Astrocyte of the cerebellum (primary cell): ENCODE results near the gene EPG5.
"Not testable (repeated sequence)": the region's sequence is repeated elsewhere in the genome, so short reads cannot be mapped to it uniquely, and the experiment has no call there.

Experiments
- DNase-seq: peaks from one replicate; pipeline ENCODE4 v3.0.0-alpha.2; 2011; ENCODE audit warnings: low read depth
- H3K4me3 ChIP-seq: 2 replicates; pipeline ENCODE4 v1.5.1; 2011; ENCODE audit warnings: mild to moderate bottlenecking, low read depth, low read length, moderate library complexity
- CTCF ChIP-seq: IDR thresholded peaks from 2 replicates; pipeline ENCODE4 v1.5.1; 2012; ENCODE audit warnings: low read length, low read depth, moderate library complexity, mild to moderate bottlenecking; ENCODE audit errors: missing control alignments
- in situ Hi-C: cut with HindIII; loops from 2 replicates; pipeline ENCODE4 v1.10.0; 2017; ENCODE audit warnings: low sequenced_read_pairs

Gene EPG5

DNA sequence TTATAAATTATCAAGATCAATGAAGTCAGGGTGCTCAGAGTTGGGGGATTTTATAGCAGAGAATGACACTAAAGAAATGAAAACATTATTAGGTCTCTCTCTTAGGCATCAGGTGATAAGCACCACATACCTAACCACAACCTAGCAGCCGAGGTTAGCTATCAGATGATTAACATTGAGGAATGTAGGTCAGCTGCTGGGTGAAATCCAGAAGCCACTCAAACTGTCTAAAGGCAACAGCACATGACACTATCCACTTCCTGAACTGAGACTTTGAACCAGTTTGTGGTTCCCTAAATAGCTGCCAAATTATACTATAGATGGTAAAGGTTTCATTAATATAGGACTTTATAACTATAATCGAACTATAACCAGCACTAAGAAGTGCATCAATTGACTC, 4.7 kb downstream of the EPG5 start:
- DNase-seq = peak; percentile 45
- TF ChIP-seq CTCF = no peak
- no peak overlapping the region for H3K4me3 ChIP-seq
- in situ Hi-C loops = loop anchor here (5.0 kb wide), 2 partner anchors 45 to 95 kb away; no protein-coding TSS in a partner anchor

- H3K4me3 ChIP-seq, DNase-seq, in situ Hi-C loops: not testable (repeated sequence)
These were observed 7.6 kb downstream of the EPG5 start for GRCh38 chr18:45959484-45959883.

GRCh38 chr18:45958730-45959129, 8.4 kb downstream of the EPG5 start:
- no peak for TF ChIP-seq CTCF
- H3K4me3 ChIP-seq = no peak overlapping the region
- in situ Hi-C loops = no loop called here
- no peak for DNase-seq

- TF ChIP-seq CTCF = no peak
- no peak overlapping the region for H3K4me3 ChIP-seq
- DNase-seq = no peak
- in situ Hi-C loops = no loop called here
These were observed 9.1 kb downstream of the EPG5 start for GRCh38 chr18:45958027-45958426.

DNA sequence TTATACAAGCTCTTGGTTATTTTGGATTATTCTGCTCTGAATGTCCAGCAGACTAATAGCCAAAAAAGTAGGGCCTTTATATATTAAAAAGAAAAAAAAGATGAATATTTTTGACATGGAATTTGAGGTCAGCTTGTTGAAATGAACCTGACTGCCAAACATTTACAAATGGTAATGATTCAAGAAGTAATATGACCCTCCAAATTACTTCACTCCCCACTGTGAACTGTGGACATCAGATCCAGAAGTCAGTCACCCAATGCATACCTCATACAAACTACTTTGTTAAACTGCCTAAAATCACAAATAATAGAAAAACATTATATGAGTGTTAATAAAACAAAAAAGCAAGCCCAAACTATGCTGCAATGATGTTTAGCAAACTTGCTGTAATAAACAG, 10.0 kb downstream of the EPG5 start:
- DNase-seq = peak; percentile 62

DNA sequence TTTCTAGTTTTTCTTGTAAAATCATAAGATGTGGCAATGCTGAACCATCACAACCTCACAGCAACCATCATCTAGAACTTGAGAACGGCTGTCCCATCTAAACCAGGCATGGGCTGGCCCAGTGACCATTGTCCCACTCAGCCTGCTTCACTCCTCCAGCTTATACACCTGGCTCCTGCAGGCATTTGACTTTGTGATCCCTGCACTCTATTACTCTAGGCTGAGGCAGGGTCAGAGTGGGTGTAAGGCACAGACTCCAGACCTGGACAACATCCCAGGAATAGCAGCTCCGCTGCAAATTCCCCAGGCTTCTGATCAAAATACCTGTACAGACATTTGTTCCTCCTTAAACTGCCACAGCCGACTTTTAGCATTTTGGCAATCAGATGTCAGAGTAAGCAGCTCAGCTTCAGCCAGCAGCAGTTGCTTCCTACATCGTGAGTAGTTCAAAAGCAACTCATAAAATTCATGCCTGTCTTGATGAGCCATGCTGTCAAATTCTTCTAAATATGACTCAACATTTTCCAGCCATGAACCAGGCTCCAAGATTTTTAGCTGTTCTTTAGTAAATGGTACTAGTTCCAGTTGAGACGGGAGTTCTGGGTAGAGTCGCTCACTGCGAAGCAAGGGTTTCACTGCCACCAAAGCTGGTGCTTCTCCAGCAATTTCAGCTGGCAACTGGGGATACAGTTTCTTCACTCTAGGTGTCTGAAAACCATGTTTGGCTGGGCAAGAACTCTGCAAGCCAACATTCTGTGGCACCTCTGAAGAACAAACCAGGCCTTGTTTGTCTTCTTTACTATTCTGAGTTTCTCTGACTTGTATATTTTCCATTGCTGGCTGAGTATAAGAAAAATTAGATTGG, 12.8 kb downstream of the EPG5 start:
- DNase-seq = peak; percentile 58
- no peak for TF ChIP-seq CTCF
- in situ Hi-C loops = no loop called here
- no peak overlapping the region for H3K4me3 ChIP-seq

More for the DNA sequence above, 10.0 kb downstream of the EPG5 start:
- H3K4me3 ChIP-seq = no peak overlapping the region
- TF ChIP-seq CTCF = no peak
- in situ Hi-C loops = no loop called here

DNA sequence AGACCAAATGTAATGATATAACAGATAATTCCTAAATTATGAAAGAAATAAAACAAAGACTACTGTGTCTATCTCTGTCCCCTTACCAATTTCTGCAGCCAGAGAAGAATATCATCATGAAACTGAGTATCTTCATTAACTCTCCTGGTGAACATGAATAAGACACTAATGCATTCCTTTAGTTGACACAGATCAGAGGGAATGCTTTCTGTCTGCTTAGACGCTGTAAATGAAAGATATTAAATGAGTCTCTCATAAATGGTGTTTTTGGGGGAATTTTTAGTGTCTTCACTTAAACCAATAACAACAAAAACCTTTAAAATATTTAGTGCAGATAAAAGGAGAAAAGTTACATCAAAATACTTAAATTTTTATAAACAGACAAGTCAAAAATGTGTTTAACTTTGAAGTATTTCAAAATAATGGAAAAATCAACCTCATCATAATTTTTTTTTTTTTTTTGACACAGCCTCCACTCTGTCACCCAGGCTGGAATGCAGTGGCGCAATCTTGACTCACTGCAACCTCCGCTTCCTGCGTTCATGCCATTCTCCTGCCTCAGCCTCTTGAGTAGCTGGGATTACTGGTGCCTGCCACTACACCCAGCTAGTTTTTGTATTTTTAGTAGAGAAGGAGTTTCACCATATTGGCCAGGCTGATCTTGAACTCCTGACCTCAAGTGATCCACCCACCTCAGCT, 16.0 kb downstream of the EPG5 start:
- DNase-seq = peak; percentile 9
- H3K4me3 ChIP-seq = no peak overlapping the region
- in situ Hi-C loops = no loop called here
- TF ChIP-seq CTCF = no peak
